Transverse colon (tissue), 4 donors: ENCODE measurements around the gene CCNI. TPM values are rescaled to one million over a fixed set of nuclear protein-coding genes. Genes with fewer than 3 reads are reported as not detected.
"Not testable (repeated sequence)": the region's sequence is repeated elsewhere in the genome, so short reads cannot be mapped to it uniquely, and the experiment has no call there.

ENCODE experiments used
- DNase-seq: peaks from one replicate; pipeline ENCODE4 v3.0.0-alpha.2; 2019
- H3K27ac ChIP-seq, 4 donors: fragments of 200-600 bp; sonication (generic); 2 replicates each; pipeline ENCODE4 v1.5.1; 2016 to 2018; ENCODE audit warnings: inconsistent platforms in 4 of 4
- H3K27me3 ChIP-seq: fragments of 200-600 bp; sonication (generic); 2 replicates; pipeline ENCODE4 v1.5.1; 2017; ENCODE audit warnings: inconsistent platforms
- H3K36me3 ChIP-seq, 4 donors: fragments of 200-600 bp; sonication (generic); 2 replicates each; pipeline ENCODE4 v1.5.1; 2017 to 2019; ENCODE audit warnings: inconsistent platforms in 4 of 4
- H3K4me1 ChIP-seq, 4 donors: fragments of 200-600 bp; sonication (generic); 2 replicates each; pipeline ENCODE4 v1.5.1; 2017 to 2020; ENCODE audit warnings: inconsistent platforms in 4 of 4
- H3K4me3 ChIP-seq, 4 donors: fragments of 200-600 bp; sonication (generic); 1 replicate in 1 of 4; 2 replicates in 3 of 4; pipeline versions ENCODE4 v1.5.1 to v1.6.1; 2017 to 2019; ENCODE audit warnings: inconsistent platforms in 4 of 4
- H3K9me3 ChIP-seq, 2 donors: fragments of 200-600 bp; sonication (generic); 2 replicates each; pipeline ENCODE4 v1.5.1; 2017 to 2019; ENCODE audit warnings: inconsistent platforms in 2 of 2
- CTCF ChIP-seq, 5 experiments: fragments of 200-600 bp in 3 of 5; fragments of 450-650 bp in 2 of 5; sonication (generic) in 3 of 5; IDR thresholded peaks; 1 replicate in 2 of 5; 2 replicates in 3 of 5; pipeline ENCODE4 v1.5.1; 2016 to 2017; ENCODE audit warnings: antibody characterized with exemption in 5 of 5, inconsistent platforms in 3 of 5, mild to moderate bottlenecking in 2 of 5, moderate library complexity in 1 of 5
- EP300 ChIP-seq: sonication (generic); formaldehyde crosslinking; IDR thresholded peaks from one replicate; pipeline ENCODE4 v1.6.1; 2017; ENCODE audit warnings: antibody characterized with exemption, low read depth
- POLR2A ChIP-seq: fragments of 450-650 bp; IDR thresholded peaks from one replicate; pipeline ENCODE4 v1.6.1; 2016; ENCODE audit warnings: antibody characterized with exemption, mild to moderate bottlenecking, moderate library complexity
- POLR2AphosphoS5 ChIP-seq, 3 donors: sonication (generic); formaldehyde crosslinking; IDR thresholded peaks; one replicate each; pipeline ENCODE4 v1.6.1; 2016; ENCODE audit warnings: antibody characterized with exemption in 3 of 3
- WGBS, 2 donors: methylation state at CpG; one replicate each; pipeline ENCODE4 v1.1.5; 2018; ENCODE audit warnings: low coverage in 1 of 2; 5-methylcytosine and 5-hydroxymethylcytosine counted together
- in situ Hi-C, 4 donors: fragments of 200-750 bp; cut with MboI; loops; one replicate each; pipeline versions ENCODE4 v1.15.0 to v1.15.1; 2017; ENCODE audit warnings: low sequenced_read_pairs in 3 of 4, low pct_ligation_motif_present in 1 of 4, low pct_unique_long_range_greater_than_20kb in 1 of 4
- intact Hi-C: fragments of 100-400 bp; cut with DNase I; formaldehyde crosslinking; loops from one replicate; pipeline ENCODE4 v1.15.1; 2023; ENCODE audit warnings: low total_unique reads
- total RNA-seq, 4 donors: library from RNA; depleted of rRNA; stranded (reverse); fragments of >200 nt; gene quantifications; one replicate each; pipeline ENCODE4 v1.1.0, GENCODE V29; 2016

The CCNI gene
- total RNA-seq, 4 donors from 2014 or later = 91.7 to 206 (median 154) TPM

- no peak overlapping the region for H3K4me3 ChIP-seq
These were observed 34.7 kb downstream of the CCNI start for GRCh38 chr4:77040854-77041725.

GRCh38 chr4:77040270-77040669, 35.5 kb downstream of the CCNI start:
- no peak overlapping the region for H3K4me3 ChIP-seq
- H3K4me1 ChIP-seq = peaks cover 0 to 22% (median 5%) of the 10 kb centered on the region in 4 donors
- no peak for DNase-seq
- no peak overlapping the region for H3K27ac ChIP-seq
- in situ Hi-C loops (loop anchor here in 3 of 4 donors (10.0 to 25.0 kb wide), 3 partner anchors 165 to 535 kb away; no protein-coding TSS in a partner anchor), intact Hi-C loops (no loop called here)
- no peaks in the 10 kb centered on the region for H3K9me3 ChIP-seq
- TF ChIP-seq EP300 (no peak), POLR2AphosphoS5 (IDR thresholded peaks at IDR 0.05) (no peak), POLR2A (no peak), CTCF (IDR thresholded peaks at IDR 0.05) (no peak)
- WGBS, 2 donors = 67 to 81% methylated on average over 1 of the region's 1 CpG
- no peaks in the 10 kb centered on the region for H3K27me3 ChIP-seq
- peaks cover 0 to 8% (median 0%) of the 10 kb centered on the region in 4 donors for H3K36me3 ChIP-seq

More at GRCh38 chr4:77040854-77041725, 34.7 kb downstream of the CCNI start:
- Histone ChIP-seq H3K4me1 (peaks cover 0 to 22% (median 5%) of the 10 kb centered on the region in 4 donors), H3K36me3 (peaks cover 0 to 8% (median 1%) of the 10 kb centered on the region in 4 donors), H3K9me3 (no peaks in the 10 kb centered on the region), H3K27ac (no peak overlapping the region), H3K27me3 (no peaks in the 10 kb centered on the region)
- WGBS, 2 donors = 51 to 67% methylated on average over 2 of the region's 2 CpGs
- intact Hi-C loops (no loop called here), in situ Hi-C loops (loop anchor here in 3 of 4 donors (10.0 to 25.0 kb wide), 3 partner anchors 164 to 536 kb away; no protein-coding TSS in a partner anchor)
- TF ChIP-seq EP300 = no peak
- no peak for TF ChIP-seq CTCF (IDR thresholded peaks at IDR 0.05)
- TF ChIP-seq POLR2A = no peak
- TF ChIP-seq POLR2AphosphoS5 (IDR thresholded peaks at IDR 0.05) = no peak
- no peak for DNase-seq

GRCh38 chr4:77039796-77040195, 36.0 kb downstream of the CCNI start:
- TF ChIP-seq CTCF (IDR thresholded peaks at IDR 0.05) (no peak), EP300 (no peak), POLR2A (no peak), POLR2AphosphoS5 (IDR thresholded peaks at IDR 0.05) (no peak)
- Histone ChIP-seq H3K27ac (no peak overlapping the region), H3K36me3 (peaks cover 0 to 8% (median under 1%) of the 10 kb centered on the region in 4 donors), H3K9me3 (no peaks in the 10 kb centered on the region), H3K4me1 (peaks cover 0 to 22% (median 5%) of the 10 kb centered on the region in 4 donors), H3K27me3 (no peaks in the 10 kb centered on the region), H3K4me3 (no peak overlapping the region)
- intact Hi-C loops (no loop called here), in situ Hi-C loops (loop anchor here in 3 of 4 donors (10.0 to 25.0 kb wide), 3 partner anchors 165 to 535 kb away; no protein-coding TSS in a partner anchor)
- 92 to 96% methylated on average over 2 of the region's 2 CpGs for WGBS, 2 donors
- no peak for DNase-seq

- intact Hi-C loops = no loop called here
- Histone ChIP-seq H3K27ac (no peak overlapping the region), H3K4me3 (no peak overlapping the region), H3K27me3 (no peaks in the 10 kb centered on the region), H3K36me3 (peaks cover 0 to 28% (median 7%) of the 10 kb centered on the region in 4 donors), H3K4me1 (peaks cover 0 to 6% (median 2%) of the 10 kb centered on the region in 4 donors), H3K9me3 (no peaks in the 10 kb centered on the region)
- in situ Hi-C loops = loop anchor here in 2 of 4 donors (25.0 kb wide), 1 partner anchor 525 kb away; no protein-coding TSS in a partner anchor
- 78 to 88% methylated on average over 1 to 3 of the region's 3 CpGs for WGBS, 2 donors
- no peak for TF ChIP-seq POLR2A
- no peak for TF ChIP-seq EP300
- TF ChIP-seq POLR2AphosphoS5 (IDR thresholded peaks at IDR 0.05) = no peak
- TF ChIP-seq CTCF (IDR thresholded peaks at IDR 0.05) = no peak
- DNase-seq = no peak
These were observed 38.1 kb downstream of the CCNI start for GRCh38 chr4:77037736-77038135.

GRCh38 chr4:77037168-77037567, 38.6 kb downstream of the CCNI start:
- WGBS, 2 donors = 98% methylated on average over 5 of the region's 5 CpGs; no CpG with 5 or more reads in 1 of the 2 donors
- H3K36me3 ChIP-seq = peaks cover 0 to 33% (median 7%) of the 10 kb centered on the region in 4 donors
- intact Hi-C loops, H3K27ac ChIP-seq, H3K4me3 ChIP-seq, H3K4me1 ChIP-seq, H3K27me3 ChIP-seq, DNase-seq, H3K9me3 ChIP-seq: not testable (repeated sequence)
- in situ Hi-C loops = loop anchor here in 2 of 4 donors (25.0 kb wide), 1 partner anchor 525 kb away; no protein-coding TSS in a partner anchor
